ENCODE results near the gene GABRB3. TPM values are rescaled to one million over a fixed set of nuclear protein-coding genes. Genes with fewer than 3 reads are reported as not detected.

Gene GABRB3
- total and polyA plus RNA-seq, 4 donors: 0.81 to 5.5 (median 3.6) TPM

GRCh38 chr15:26571346-26571745 lies 201.5 kb downstream of the GABRB3 start:
- no peak for ATAC-seq (ENCODE audit: insufficient read depth, low FRiP score)
- peaks cover 0 to 2% (median 0%) of the 10 kb centered on the region in 4 donors for H3K9me3 ChIP-seq (ENCODE audit: control insufficient read depth in 4 of 4, insufficient read depth in 3 of 4, low read length in 3 of 4)
- H3K4me3 ChIP-seq: no peak overlapping the region
- no peaks in the 10 kb centered on the region for H3K36me3 ChIP-seq (ENCODE audit: control insufficient read depth in 4 of 4, insufficient read depth in 4 of 4, low read length in 4 of 4)
- H3K27ac ChIP-seq (ENCODE audit: low read depth in 1 of 2, low read length in 1 of 2): no peak overlapping the region
- no peak overlapping the region for H3K9ac ChIP-seq (ENCODE audit: insufficient read depth in 1 of 2, low read length in 2 of 2)
- no peaks in the 10 kb centered on the region for H3K4me1 ChIP-seq (ENCODE audit: control insufficient read depth in 5 of 5, insufficient read depth in 5 of 5, low read length in 5 of 5)
- 77 to 82% methylated on average over 5 of the region's 5 CpGs for WGBS, 2 donors
- no peak for TF ChIP-seq CTCF (IDR thresholded peaks at IDR 0.05; ENCODE audit: control extremely low read depth, extremely low read depth)
- H3K27me3 ChIP-seq (ENCODE audit: control insufficient read depth in 3 of 3, insufficient read depth in 3 of 3, low read length in 2 of 3): no peaks in the 10 kb centered on the region
- DNase-seq: no peak

- Histone ChIP-seq H3K9ac (ENCODE audit: insufficient read depth in 1 of 2, low read length in 2 of 2) (no peak overlapping the region), H3K27me3 (ENCODE audit: control insufficient read depth in 3 of 3, insufficient read depth in 3 of 3, low read length in 2 of 3) (no peaks in the 10 kb centered on the region), H3K4me1 (ENCODE audit: control insufficient read depth in 5 of 5, insufficient read depth in 5 of 5, low read length in 5 of 5) (peaks cover 0 to 3% (median 0%) of the 10 kb centered on the region in 5 donors), H3K4me3 (no peak overlapping the region), H3K9me3 (ENCODE audit: control insufficient read depth in 4 of 4, insufficient read depth in 3 of 4, low read length in 3 of 4) (peaks cover 0 to 4% (median 0%) of the 10 kb centered on the region in 4 donors), H3K36me3 (ENCODE audit: control insufficient read depth in 4 of 4, insufficient read depth in 4 of 4, low read length in 4 of 4) (no peaks in the 10 kb centered on the region), H3K27ac (ENCODE audit: low read depth in 1 of 2, low read length in 1 of 2) (no peak overlapping the region)
- no peak for TF ChIP-seq CTCF (IDR thresholded peaks at IDR 0.05; ENCODE audit: control extremely low read depth, extremely low read depth)
- DNase-seq (peak in 1 of 3 donors; percentile 6), ATAC-seq (ENCODE audit: insufficient read depth, low FRiP score) (no peak)
- WGBS, 2 donors: 84 to 87% methylated on average over 6 of the region's 6 CpGs
Observed at GRCh38 chr15:26565542-26565941, 207.3 kb downstream of the GABRB3 start.

GRCh38 chr15:26564361-26564760 lies 208.5 kb downstream of the GABRB3 start:
- TF ChIP-seq CTCF (IDR thresholded peaks at IDR 0.05; ENCODE audit: control extremely low read depth, extremely low read depth): no peak
- Histone ChIP-seq H3K36me3 (ENCODE audit: control insufficient read depth in 4 of 4, insufficient read depth in 4 of 4, low read length in 4 of 4) (no peaks in the 10 kb centered on the region), H3K27ac (ENCODE audit: low read depth in 1 of 2, low read length in 1 of 2) (no peak overlapping the region), H3K27me3 (ENCODE audit: control insufficient read depth in 3 of 3, insufficient read depth in 3 of 3, low read length in 2 of 3) (no peaks in the 10 kb centered on the region), H3K9ac (ENCODE audit: insufficient read depth in 1 of 2, low read length in 2 of 2) (no peak overlapping the region), H3K4me1 (ENCODE audit: control insufficient read depth in 5 of 5, insufficient read depth in 5 of 5, low read length in 5 of 5) (peaks cover 0 to 3% (median 0%) of the 10 kb centered on the region in 5 donors), H3K4me3 (no peak overlapping the region), H3K9me3 (ENCODE audit: control insufficient read depth in 4 of 4, insufficient read depth in 3 of 4, low read length in 3 of 4) (peaks cover 0 to 4% (median 0%) of the 10 kb centered on the region in 4 donors)
- WGBS, 2 donors: 72 to 73% methylated on average over 6 of the region's 6 CpGs
- no peak for ATAC-seq (ENCODE audit: insufficient read depth, low FRiP score)
- no peak for DNase-seq

GRCh38 chr15:26562336-26562735 lies 210.5 kb downstream of the GABRB3 start:
- TF ChIP-seq CTCF (IDR thresholded peaks at IDR 0.05; ENCODE audit: control extremely low read depth, extremely low read depth): no peak
- Histone ChIP-seq H3K4me1 (ENCODE audit: control insufficient read depth in 5 of 5, insufficient read depth in 5 of 5, low read length in 5 of 5) (peaks cover 0 to 3% (median 0%) of the 10 kb centered on the region in 5 donors), H3K4me3 (no peak overlapping the region), H3K36me3 (ENCODE audit: control insufficient read depth in 4 of 4, insufficient read depth in 4 of 4, low read length in 4 of 4) (no peaks in the 10 kb centered on the region), H3K9me3 (ENCODE audit: control insufficient read depth in 4 of 4, insufficient read depth in 3 of 4, low read length in 3 of 4) (peaks cover 0 to 2% (median 0%) of the 10 kb centered on the region in 4 donors), H3K27me3 (ENCODE audit: control insufficient read depth in 3 of 3, insufficient read depth in 3 of 3, low read length in 2 of 3) (no peaks in the 10 kb centered on the region), H3K27ac (ENCODE audit: low read depth in 1 of 2, low read length in 1 of 2) (no peak overlapping the region), H3K9ac (ENCODE audit: insufficient read depth in 1 of 2, low read length in 2 of 2) (no peak overlapping the region)
- 90 to 95% methylated on average over 2 of the region's 2 CpGs for WGBS, 2 donors
- ATAC-seq (ENCODE audit: insufficient read depth, low FRiP score): no peak
- DNase-seq: no peak

All from lung (tissue), 12 donors.